HG02973 (cell line): ENCODE results near the gene SPSB3.

Experiments used
- ATAC-seq: cut with Tn5 transposase; IDR thresholded peaks from one replicate; pipeline ENCODE4 v1.9.1; 2021; ENCODE audit warnings: moderate library complexity; ENCODE audit not compliant: unreplicated experiment

Gene SPSB3

GRCh38 chr16:1790261-1790610 is 7.9 kb upstream of the SPSB3 start:
- no peak for ATAC-seq

GRCh38 chr16:1789643-1790045 is 7.3 kb upstream of the SPSB3 start:
- ATAC-seq = no peak

GRCh38 chr16:1788708-1789100 is 6.3 kb upstream of the SPSB3 start:
- no peak for ATAC-seq

GRCh38 chr16:1788095-1788707 is 5.8 kb upstream of the SPSB3 start:
- ATAC-seq = no peak

GRCh38 chr16:1787322-1788094 is 5.1 kb upstream of the SPSB3 start:
- ATAC-seq = no peak

- ATAC-seq = no peak
Measured at GRCh38 chr16:1787056-1787321, 4.6 kb upstream of the SPSB3 start.

GRCh38 chr16:1786242-1787055 is 4.1 kb upstream of the SPSB3 start:
- ATAC-seq = no peak

- ATAC-seq = no peak
Measured at GRCh38 chr16:1785846-1786170, 3.4 kb upstream of the SPSB3 start.

- no peak for ATAC-seq
Measured at GRCh38 chr16:1784977-1785845, 2.8 kb upstream of the SPSB3 start.

- ATAC-seq = peak; percentile 9
Measured at GRCh38 chr16:1781758-1782407, 488 bp downstream of the SPSB3 start.

GRCh38 chr16:1781254-1781653 is 1.1 kb downstream of the SPSB3 start:
- no peak for ATAC-seq

- ATAC-seq = no peak
Measured at GRCh38 chr16:1780677-1781072, 1.7 kb downstream of the SPSB3 start.

- ATAC-seq = no peak
Measured at GRCh38 chr16:1779741-1780676, 2.4 kb downstream of the SPSB3 start.

GRCh38 chr16:1779234-1779701 is 3.1 kb downstream of the SPSB3 start:
- ATAC-seq = no peak

GRCh38 chr16:1778200-1779179 is 3.9 kb downstream of the SPSB3 start:
- no peak for ATAC-seq

- no peak for ATAC-seq
Measured at GRCh38 chr16:1777375-1778199, 4.8 kb downstream of the SPSB3 start.

GRCh38 chr16:1776991-1777374 is 5.4 kb downstream of the SPSB3 start:
- no peak for ATAC-seq

- ATAC-seq = no peak
Measured at GRCh38 chr16:1776672-1776955, 5.8 kb downstream of the SPSB3 start.
